Gastrocnemius medialis (tissue), 4 donors: ENCODE data around the gene CDCA8.

Experiments used
- CTCF ChIP-seq, 5 experiments: fragments of 450-650 bp in 3 of 5; fragments of 200-600 bp in 2 of 5; sonication (generic) in 2 of 5; IDR thresholded peaks in 4 of 5; conservative IDR thresholded peaks in 1 of 5; 1 replicate in 4 of 5; 2 replicates in 1 of 5; pipeline ENCODE4 v1.5.1; 2016 to 2019; ENCODE audit warnings: antibody characterized with exemption in 5 of 5, mild to moderate bottlenecking in 3 of 5, moderate library complexity in 3 of 5
- POLR2A ChIP-seq, 2 donors: fragments of 450-650 bp; IDR thresholded peaks; one replicate each; pipeline ENCODE4 v1.6.1; 2017; ENCODE audit warnings: antibody characterized with exemption in 2 of 2, mild to moderate bottlenecking in 2 of 2, moderate library complexity in 2 of 2

- TF ChIP-seq POLR2A (IDR thresholded peaks at IDR 0.05), result no peak
- TF ChIP-seq CTCF (IDR thresholded peaks at IDR 0.05 in 4 of 5, conservative IDR thresholded peaks at IDR 0.05 in 1 of 5), result no peak
Observed at GRCh38 chr1:37731312-37732019, 39.1 kb downstream of the CDCA8 start.
